SK-N-SH (cell line): ENCODE data around the gene SZT2.

Experiments
- CTCF ChIP-seq: fragments of 200-600 bp; sonication (generic); IDR thresholded peaks from 2 replicates; pipeline ENCODE4 v1.6.1; 2017; ENCODE audit warnings: antibody characterized with exemption, mild to moderate bottlenecking, moderate library complexity
- ELF1 ChIP-seq: IDR thresholded peaks from 2 replicates; pipeline ENCODE4 v1.4.0; 2012
- FOXM1 ChIP-seq: IDR thresholded peaks from 2 replicates; pipeline ENCODE4 v1.4.0; 2012; ENCODE audit warnings: low read depth, mild to moderate bottlenecking
- GABPA ChIP-seq: IDR thresholded peaks from 2 replicates; pipeline ENCODE4 v1.4.0; 2012; ENCODE audit warnings: low read depth, mild to moderate bottlenecking
- GATA2 ChIP-seq: sonication (generic); formaldehyde crosslinking; IDR thresholded peaks from 2 replicates; pipeline ENCODE4 v1.5.0; 2020; ENCODE audit warnings: mild to moderate bottlenecking, missing genetic modification reagents
- MEF2A ChIP-seq: IDR thresholded peaks from 2 replicates; pipeline ENCODE4 v1.4.0; 2012; ENCODE audit warnings: low read depth, borderline replicate concordance
- NFIC ChIP-seq: IDR thresholded peaks from 2 replicates; pipeline ENCODE4 v1.4.0; 2012; ENCODE audit warnings: borderline replicate concordance
- NRF1 ChIP-seq: IDR thresholded peaks from 2 replicates; pipeline ENCODE4 v1.6.1; 2012; ENCODE audit warnings: low read depth, mild to moderate bottlenecking, low read length
- SMC3 ChIP-seq: IDR thresholded peaks from 2 replicates; pipeline ENCODE4 v1.6.1; 2012; ENCODE audit warnings: low read depth, low read length, improper control_type of control experiment
- TAF1 ChIP-seq: IDR thresholded peaks from 2 replicates; pipeline ENCODE4 v1.6.1; 2012; ENCODE audit warnings: low read depth, mild to moderate bottlenecking, low read length, moderate library complexity, borderline replicate concordance
- TEAD4 ChIP-seq: IDR thresholded peaks from 2 replicates; pipeline ENCODE4 v1.4.0; 2012; ENCODE audit warnings: mild to moderate bottlenecking, borderline replicate concordance; ENCODE audit not compliant: insufficient read depth
- USF1 ChIP-seq: IDR thresholded peaks from 2 replicates; pipeline ENCODE4 v1.4.0; 2012; ENCODE audit warnings: low read depth, borderline replicate concordance
- ZBTB33 ChIP-seq: IDR thresholded peaks from 2 replicates; pipeline ENCODE4 v1.4.0; 2012; ENCODE audit warnings: low read depth, borderline replicate concordance

GRCh38 chr1:43376723-43377235, 12.9 kb upstream of the SZT2 start:
- TF ChIP-seq TEAD4 (no peak), CTCF (no peak), ELF1 (no peak), FOXM1 (no peak), GATA2 (CRISPR knock-in tag) (no peak), SMC3 (no peak), NFIC (no peak), ZBTB33 (no peak), NRF1 (no peak), GABPA (no peak), USF1 (no peak), TAF1 (no peak), MEF2A (no peak)
